Retinal pigment epithelial cell (primary cell): Measurements from ENCODE around the gene SGMS1.

Experiments used
- DNase-seq: peaks from one replicate; pipeline ENCODE4 v3.0.0-alpha.2; 2010; ENCODE audit warnings: low read depth
- H3K4me3 ChIP-seq: 2 replicates; pipeline ENCODE4 v1.5.1; 2011; ENCODE audit warnings: mild to moderate bottlenecking, low read length, control low read depth, moderate library complexity
- TF ChIP-seq, protein P1 (sequence below): conservative IDR thresholded peaks from 2 replicates; pipeline ENCODE4 v1.5.1; 2011; ENCODE audit warnings: low read depth, low read length, control low read depth, inconsistent platforms

Gene SGMS1

DNA sequence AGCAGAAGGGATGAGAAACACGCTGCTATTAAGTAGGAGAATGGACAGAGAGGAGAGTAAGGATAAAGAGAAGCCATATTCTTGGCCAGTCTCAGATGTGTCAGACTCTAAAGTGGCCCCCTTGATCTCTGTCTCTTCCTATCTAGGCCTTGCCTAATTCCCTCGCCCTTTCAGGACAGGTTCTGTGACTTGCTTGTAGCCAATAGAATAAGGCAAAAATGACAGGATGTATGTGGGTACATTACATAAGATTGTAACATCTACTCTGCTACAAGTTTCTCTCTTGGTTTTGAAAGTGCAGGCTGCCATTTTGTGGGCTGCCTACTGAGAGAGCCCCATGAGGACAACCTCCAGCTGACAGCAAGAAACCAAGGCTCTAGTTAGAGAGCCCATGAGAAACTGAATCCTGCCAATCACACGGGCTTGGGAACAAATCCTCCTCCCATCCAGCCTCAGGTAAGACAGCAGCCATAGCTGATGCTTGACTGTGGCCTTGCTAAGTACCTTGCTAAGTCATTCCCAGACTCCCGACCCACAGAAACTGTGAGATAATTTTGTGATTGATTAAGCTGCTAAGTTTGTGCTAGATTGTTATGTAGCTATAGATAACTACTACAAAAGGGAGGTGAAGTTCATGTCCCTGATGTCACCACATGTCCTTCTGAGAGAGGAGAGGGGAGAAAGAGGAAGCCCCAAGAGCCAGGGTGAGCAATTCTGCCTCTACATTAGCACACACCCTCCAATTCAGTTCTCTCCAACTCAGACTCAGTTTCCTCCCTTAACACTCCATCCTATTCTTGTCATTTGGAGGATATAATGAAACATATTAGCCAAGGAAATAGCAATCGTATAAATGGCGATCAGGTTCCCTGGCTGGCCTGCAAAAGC lies 185.5 kb downstream of the SGMS1 start:
- H3K4me3 ChIP-seq, result no peak overlapping the region
- TF ChIP-seq, protein P1, sequence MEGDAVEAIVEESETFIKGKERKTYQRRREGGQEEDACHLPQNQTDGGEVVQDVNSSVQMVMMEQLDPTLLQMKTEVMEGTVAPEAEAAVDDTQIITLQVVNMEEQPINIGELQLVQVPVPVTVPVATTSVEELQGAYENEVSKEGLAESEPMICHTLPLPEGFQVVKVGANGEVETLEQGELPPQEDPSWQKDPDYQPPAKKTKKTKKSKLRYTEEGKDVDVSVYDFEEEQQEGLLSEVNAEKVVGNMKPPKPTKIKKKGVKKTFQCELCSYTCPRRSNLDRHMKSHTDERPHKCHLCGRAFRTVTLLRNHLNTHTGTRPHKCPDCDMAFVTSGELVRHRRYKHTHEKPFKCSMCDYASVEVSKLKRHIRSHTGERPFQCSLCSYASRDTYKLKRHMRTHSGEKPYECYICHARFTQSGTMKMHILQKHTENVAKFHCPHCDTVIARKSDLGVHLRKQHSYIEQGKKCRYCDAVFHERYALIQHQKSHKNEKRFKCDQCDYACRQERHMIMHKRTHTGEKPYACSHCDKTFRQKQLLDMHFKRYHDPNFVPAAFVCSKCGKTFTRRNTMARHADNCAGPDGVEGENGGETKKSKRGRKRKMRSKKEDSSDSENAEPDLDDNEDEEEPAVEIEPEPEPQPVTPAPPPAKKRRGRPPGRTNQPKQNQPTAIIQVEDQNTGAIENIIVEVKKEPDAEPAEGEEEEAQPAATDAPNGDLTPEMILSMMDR, result no peak

DNA sequence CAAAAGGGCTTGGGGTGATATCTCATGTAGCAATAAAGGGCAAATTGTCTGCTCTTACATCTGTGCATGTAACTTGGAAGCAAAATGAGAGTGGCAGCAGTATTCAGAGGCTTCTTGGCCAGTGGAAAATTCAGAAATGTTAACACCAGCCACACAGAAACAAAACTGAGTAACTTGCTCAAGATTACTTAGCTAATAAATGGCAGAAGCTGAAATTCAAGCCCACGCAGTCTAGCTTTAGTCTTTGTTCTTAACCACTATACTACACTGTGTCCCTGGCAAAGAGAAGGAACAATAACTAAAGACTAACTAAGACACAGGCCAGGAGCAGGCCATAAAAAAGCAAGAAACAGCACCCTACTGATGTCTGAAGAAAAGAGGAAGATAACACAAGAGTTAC lies 186.5 kb downstream of the SGMS1 start:
- DNase-seq, result no peak
- H3K4me3 ChIP-seq, result no peak overlapping the region
- TF ChIP-seq, protein P1, result no peak

More for the DNA sequence above, 185.5 kb downstream of the SGMS1 start:
- no peak for DNase-seq

DNA sequence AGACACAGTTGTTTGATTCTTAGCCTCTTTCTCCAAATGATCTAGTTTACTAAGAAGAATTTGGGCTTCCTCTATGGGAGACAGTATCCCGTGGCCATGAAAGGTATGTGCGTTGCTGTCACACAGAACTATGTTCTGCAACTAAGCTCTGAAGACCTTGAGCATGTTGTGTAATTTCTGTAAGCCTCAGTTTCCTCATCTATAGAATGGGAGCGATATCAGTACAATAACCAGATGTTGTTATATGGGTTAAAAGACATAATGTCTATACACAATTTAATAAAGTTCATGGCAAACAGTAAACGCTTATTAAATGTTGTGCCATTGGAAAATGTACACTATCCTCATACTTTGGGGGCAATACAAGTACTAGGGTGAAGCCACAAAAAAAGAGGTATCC lies 187.0 kb downstream of the SGMS1 start:
- TF ChIP-seq, protein P1, result no peak
- no peak overlapping the region for H3K4me3 ChIP-seq
- DNase-seq, result no peak

DNA sequence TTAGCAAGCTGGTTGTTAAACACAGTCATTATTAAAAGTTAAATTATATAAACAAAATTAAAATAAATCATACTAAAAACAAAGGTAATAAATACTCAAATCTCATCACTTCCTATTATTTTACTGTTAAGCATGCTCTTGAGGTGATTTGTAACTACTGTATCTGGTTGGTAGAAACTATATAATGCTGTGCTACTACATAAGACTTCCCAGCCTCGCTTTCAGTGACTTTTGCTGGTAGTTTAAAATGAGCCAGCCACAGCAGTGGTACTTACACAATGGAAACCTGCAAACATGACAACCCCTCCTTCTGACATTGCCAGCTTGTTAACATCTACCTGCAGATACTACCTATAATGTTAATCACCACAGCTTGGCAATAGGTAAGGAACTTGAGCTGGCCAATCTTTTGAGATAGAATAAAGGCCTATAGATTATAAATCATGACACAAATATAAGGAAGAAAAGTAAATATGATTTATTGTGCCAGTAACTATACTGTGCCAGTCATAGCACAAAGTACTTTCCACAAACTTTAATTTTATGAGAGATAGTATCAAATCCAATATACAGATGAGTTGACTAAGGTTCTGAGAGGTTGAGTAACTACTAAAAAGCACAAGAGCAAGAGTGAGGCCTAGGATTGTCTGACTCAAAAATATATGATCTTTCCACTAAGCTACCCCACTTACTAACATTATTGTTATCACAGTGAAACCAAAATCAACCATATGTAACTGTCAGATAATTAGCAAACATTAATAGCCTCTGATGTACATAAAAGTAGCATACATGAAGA lies 191.3 kb downstream of the SGMS1 start:
- no peak overlapping the region for H3K4me3 ChIP-seq
- DNase-seq, result no peak
- TF ChIP-seq, protein P1, result no peak

DNA sequence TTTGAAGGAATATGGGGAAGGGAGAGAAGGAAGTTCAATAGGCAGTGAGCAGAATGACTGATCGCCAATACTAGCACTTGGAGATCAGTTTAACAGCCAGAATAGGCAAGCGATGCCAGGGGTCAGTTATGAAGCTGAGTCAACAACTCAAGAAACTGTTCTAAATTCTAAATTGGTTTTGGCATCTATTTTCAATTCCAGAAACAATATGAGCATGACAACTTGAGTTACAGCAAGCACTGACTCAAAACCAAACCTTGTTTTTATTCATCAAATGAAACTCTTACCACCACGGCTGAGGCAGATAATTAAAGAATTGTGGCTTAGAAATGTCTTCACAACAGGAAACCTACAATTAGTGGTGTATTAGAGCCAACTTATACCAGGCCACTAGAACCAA lies 192.0 kb downstream of the SGMS1 start:
- no peak overlapping the region for H3K4me3 ChIP-seq
- TF ChIP-seq, protein P1, result no peak
- DNase-seq, result no peak

DNA sequence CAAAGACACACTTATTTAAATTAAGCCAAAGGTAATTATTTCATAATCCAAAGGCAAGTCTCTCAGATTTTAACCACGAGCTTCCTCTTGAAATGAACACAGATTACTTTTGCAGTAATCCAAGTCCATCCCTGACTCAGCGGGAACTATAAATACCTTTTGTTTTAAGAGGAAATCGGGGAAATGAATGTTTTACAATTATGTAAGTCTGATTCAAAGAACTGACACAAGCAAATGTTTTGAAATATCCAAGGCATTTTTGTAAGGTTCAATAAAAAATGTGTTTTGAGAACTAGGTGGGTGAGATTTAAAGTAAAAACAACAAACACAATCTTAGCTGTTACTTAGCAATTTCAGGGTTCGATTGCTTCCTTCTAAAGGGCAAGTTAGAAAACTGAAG lies 192.6 kb downstream of the SGMS1 start:
- peak; percentile 21 for DNase-seq
- TF ChIP-seq, protein P1, result no peak
- no peak overlapping the region for H3K4me3 ChIP-seq
